K562 (cell line): ENCODE measurements around the gene MBOAT1. TPM values are rescaled to one million over a fixed set of nuclear protein-coding genes. Genes with fewer than 3 reads are reported as not detected.
A peak's percentile ranks its signal among the peaks of the same experiment; 100 is the strongest.

Experiments
- ATAC-seq: fragments of 200-7000 bp; cut with Tn5 transposase; 3 replicates; pipeline ENCODE4 v1.9.1; 2020; ENCODE audit warnings: moderate library complexity
- BruUV-seq: library from RNA; stranded (reverse); fragments of 400-500 nt; replicated peaks from 2 replicates; lab custom pipeline; 2021; lab: Mats Ljungman, UMichigan
- CTCF ChIA-PET: fragments of 300-600 bp; formaldehyde crosslinking; extraction: SDS; loops from one replicate; lab custom pipeline; 2021; ENCODE audit warnings: low intra/inter-chr PET ratio; lab: Yijun Ruan, JAX
- POLR2A ChIA-PET: fragments of 300-600, 350-650 bp; sonication (Branson Sonifier 250); formaldehyde crosslinking; extraction: SDS; loops from one replicate; lab custom pipeline; 2021; ENCODE audit warnings: antibody characterized with exemption, inconsistent platforms; lab: Yijun Ruan, JAX
- DNase-seq, 4 experiments: peaks; one replicate each; pipeline versions ENCODE4 v3.0.0 to v3.0.0-alpha.2; 2011 to 2018; ENCODE audit warnings: low spot score in 3 of 4, mixed read lengths in 3 of 4; ENCODE audit errors: extremely low read depth in 1 of 4
- FAIRE-seq: peaks from 2 replicates; lab custom pipeline; 2011; peaks lifted over from hg19 to GRCh38; lab: Jason Lieb, UNC
- H2AFZ ChIP-seq: 2 replicates; pipeline ENCODE4 v1.6.0; 2011; ENCODE audit warnings: low read depth, low read length, control low read depth, inconsistent platforms
- H3K27ac ChIP-seq: fragments of 200-600 bp; 3 replicates; pipeline ENCODE4 v1.8.0; 2011; ENCODE audit warnings: low read depth, mild to moderate bottlenecking, control low read depth, inconsistent platforms, low read length, moderate library complexity, mixed read lengths; ENCODE audit errors: extremely low read depth
- H3K27me3 ChIP-seq, 2 experiments: fragments of 300-600 bp in 1 of 2; 2 replicates in 1 of 2; 3 replicates in 1 of 2; pipeline versions ENCODE4 v1.6.0 to v1.8.0; 2011; ENCODE audit warnings: inconsistent platforms in 2 of 2, low read length in 2 of 2, mild to moderate bottlenecking in 1 of 2, mixed read lengths in 1 of 2, moderate library complexity in 1 of 2; ENCODE audit not compliant: control insufficient read depth in 2 of 2, insufficient read depth in 2 of 2
- H3K36me3 ChIP-seq: fragments of 300-600 bp; 3 replicates; pipeline ENCODE4 v1.8.0; 2011; ENCODE audit warnings: mild to moderate bottlenecking, low read length, inconsistent platforms; ENCODE audit not compliant: control insufficient read depth, insufficient read depth
- H3K4me1 ChIP-seq, 2 experiments: fragments of 200-600 bp in 1 of 2; replicated peaks in 1 of 2; 2 replicates in 1 of 2; 3 replicates in 1 of 2; pipeline versions ENCODE4 v1.5.1 to v1.8.0; 2011; ENCODE audit warnings: inconsistent platforms in 2 of 2, low read length in 2 of 2, mild to moderate bottlenecking in 1 of 2, mixed read lengths in 1 of 2, moderate library complexity in 1 of 2; ENCODE audit not compliant: control insufficient read depth in 2 of 2, insufficient read depth in 2 of 2
- H3K4me2 ChIP-seq: 2 replicates; pipeline ENCODE4 v1.6.1; 2011; ENCODE audit warnings: low read length, control low read depth, inconsistent platforms, mixed read lengths; ENCODE audit not compliant: insufficient read depth
- H3K4me3 ChIP-seq: fragments of 200-600 bp; sonication (generic), shearing (Covaris generic); 2 replicates; pipeline ENCODE4 v1.5.1; 2016; ENCODE audit warnings: control low read depth, inconsistent platforms
- H3K79me2 ChIP-seq: fragments of 200-600 bp; 3 replicates; pipeline ENCODE4 v1.8.0; 2011; ENCODE audit warnings: low read length, inconsistent platforms; ENCODE audit not compliant: control insufficient read depth, insufficient read depth
- H3K9ac ChIP-seq, 2 experiments: 2 replicates each; pipeline versions ENCODE4 v1.6.0 to v1.6.1; 2011; ENCODE audit warnings: low read depth in 2 of 2, low read length in 2 of 2, control low read depth in 1 of 2, inconsistent platforms in 1 of 2, mild to moderate bottlenecking in 1 of 2, mixed read lengths in 1 of 2; ENCODE audit not compliant: insufficient read depth in 1 of 2
- H3K9me1 ChIP-seq: one replicate; pipeline ENCODE4 v1.6.0; 2011; ENCODE audit warnings: inconsistent platforms, mild to moderate bottlenecking, low read length, moderate library complexity; ENCODE audit not compliant: control insufficient read depth, insufficient read depth
- H3K9me3 ChIP-seq: replicated peaks from 2 replicates; pipeline ENCODE4 v1.5.1; 2011; ENCODE audit warnings: low read depth, low read length, inconsistent platforms; ENCODE audit not compliant: control insufficient read depth, insufficient read depth
- H4K20me1 ChIP-seq: replicated peaks from 2 replicates; pipeline ENCODE4 v1.6.1; 2011; ENCODE audit warnings: low read length, inconsistent platforms, mixed read lengths; ENCODE audit not compliant: control insufficient read depth, insufficient read depth
- BACH1 ChIP-seq: fragments of 200-800 bp; sonication (Bioruptor generic); IDR thresholded peaks from 2 replicates; pipeline ENCODE4 v1.6.1; 2016; ENCODE audit warnings: missing genetic modification characterization, missing compliant biosample characterization
- EP400 ChIP-seq: fragments of 450-650 bp; IDR thresholded peaks from 2 replicates; pipeline ENCODE4 v1.6.1; 2017; ENCODE audit warnings: antibody characterized with exemption, mild to moderate bottlenecking, moderate library complexity
- FOXJ2 ChIP-seq: fragments of 200-800 bp; sonication (Bioruptor generic); IDR thresholded peaks from 2 replicates; pipeline ENCODE4 v1.6.1; 2016; ENCODE audit warnings: missing genetic modification characterization, missing compliant biosample characterization
- LEF1 ChIP-seq: fragments of 450-650 bp; IDR thresholded peaks from 2 replicates; pipeline ENCODE4 v1.6.1; 2016; ENCODE audit warnings: mild to moderate bottlenecking
- SMC3 ChIP-seq: conservative IDR thresholded peaks from 2 replicates; pipeline ENCODE4 v1.6.1; 2011; ENCODE audit warnings: low read depth, low read length, improper control_type of control experiment; ENCODE audit not compliant: insufficient read depth
- ZC3H11A ChIP-seq: IDR thresholded peaks from 2 replicates; pipeline ENCODE4 v1.6.1; 2012; ENCODE audit warnings: low read depth, low read length, improper control_type of control experiment
- ZFPM2 ChIP-seq: fragments of 250-450 bp; sonication (Bioruptor Pico); IDR thresholded peaks from 2 replicates; pipeline ENCODE4 v1.5.1; 2022; ENCODE audit warnings: mild to moderate bottlenecking
- ZNF174 ChIP-seq: fragments of 250-450 bp; sonication (Bioruptor Pico); IDR thresholded peaks from 2 replicates; pipeline ENCODE4 v1.4.0; 2020; ENCODE audit warnings: mild to moderate bottlenecking
- WGBS: fragments of 100-300 bp; shearing (Covaris generic); methylation state at CpG from one replicate; pipeline ENCODE4 v1.1.6; 2016; ENCODE audit warnings: low coverage, mixed read lengths; ENCODE audit not compliant: insufficient coverage; ENCODE audit errors: missing lambda C conversion rate; 5-methylcytosine and 5-hydroxymethylcytosine counted together
- in situ Hi-C: fragments of 300-500 bp; cut with MboI; formaldehyde crosslinking; loops from 4 replicates; pipeline ENCODE4 v1.15.0; 2018; ENCODE audit warnings: inconsistent platforms, mixed read lengths
- intact Hi-C: fragments of 100-400 bp; cut with micrococcal nuclease; formaldehyde crosslinking; loops from 2 replicates; pipeline ENCODE4 v1.14.2; 2022
- polyA plus RNA-seq, 8 experiments: library from polyadenylated mRNA; depleted of rRNA in 4 of 8; stranded (reverse) in 5 of 8; unstranded in 3 of 8; fragments of >200 nt; fragmentation: Nextera tagmentation in 2 of 8; fragmentation: Illumina TruSeq in 1 of 8; extraction: Ambion mirVana in 2 of 8; extraction: Trizol in 1 of 8; gene quantifications; 2 replicates each; pipeline versions ENCODE4 v1.2.1 to v1.2.3, GENCODE V29; 2011 to 2014; ENCODE audit warnings: inconsistent platforms in 1 of 8, missing spikeins in 1 of 8
- total RNA-seq, 7 experiments: library from RNA; depleted of rRNA in 6 of 7; stranded (reverse); fragments of >200 nt in 6 of 7; fragmentation: Illumina TruSeq in 2 of 7; extraction: Trizol in 2 of 7; gene quantifications; 2 replicates each; pipeline versions ENCODE4 v1.2.1 to v1.2.3, GENCODE V29; 2011 to 2021; ENCODE audit warnings: low replicate concordance in 1 of 7
- TF ChIP-seq, protein P1 (sequence below): fragments of 250-450 bp; sonication (Bioruptor Pico); IDR thresholded peaks from 2 replicates; pipeline ENCODE4 v1.4.0; 2020; ENCODE audit warnings: mild to moderate bottlenecking, moderate library complexity
- TF ChIP-seq, protein P2 (sequence below), 2 experiments: fragments of 450-650 bp; conservative IDR thresholded peaks; 2 replicates each; pipeline ENCODE4 v1.6.1; 2017; ENCODE audit warnings: mild to moderate bottlenecking in 2 of 2, moderate library complexity in 2 of 2

Gene MBOAT1
- total and polyA plus RNA-seq, 9 of the 15 experiments (the other 6 are each of a cell fraction or from before 2014, with no cell fraction given) = 0.13 to 16.5 (median 10.3) TPM

DNA sequence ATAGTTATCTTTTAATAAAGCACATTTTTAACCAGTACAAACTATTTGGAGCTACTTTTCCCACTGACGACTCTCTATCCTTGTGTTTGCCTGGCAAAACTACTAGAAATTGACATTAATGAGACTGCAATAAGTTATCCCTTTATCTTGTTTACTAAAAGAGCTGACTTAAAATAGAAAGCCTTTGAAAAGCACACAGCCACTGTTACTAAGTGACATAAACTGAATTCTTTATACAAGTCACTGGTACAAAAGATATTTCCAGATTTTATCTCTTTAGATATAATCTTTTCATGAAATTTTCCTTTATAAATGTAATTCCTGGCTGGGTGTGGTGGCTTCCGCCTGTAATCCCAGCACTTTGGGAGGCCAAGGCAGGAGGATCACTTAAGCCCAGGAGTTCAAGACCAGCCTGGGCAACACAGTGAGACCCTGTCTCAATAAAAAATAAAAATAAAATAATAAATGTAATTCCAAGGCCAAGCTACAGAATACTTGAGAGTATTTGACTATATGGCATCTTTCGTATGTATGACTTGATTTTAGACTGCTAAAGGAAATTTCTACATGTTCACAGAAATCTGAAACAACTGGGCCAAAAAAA, 9.5 kb downstream of the MBOAT1 start (continued):
- no peak for TF ChIP-seq LEF1

- Histone ChIP-seq H3K9ac (peak overlapping the region in 1 of 2 experiments; percentile 35; a peak in 2 of 4 replicates), H3K27ac (peak overlapping the region; percentile 69; the same call in 2 of the 3 replicates), H3K9me3 (no peaks in the 10 kb centered on the region), H3K9me1 (no peaks in the 10 kb centered on the region), H3K4me1 (peaks cover 19 to 54% of the 10 kb centered on the region in 2 experiments), H3K79me2 (peaks cover 43% of the 10 kb centered on the region), H2AFZ (peak overlapping the region; percentile 57; the same call in 1 of the 2 replicates), H3K4me3 (no peak overlapping the region), H3K4me2 (no peak overlapping the region; the same call in 1 of the 2 replicates), H3K27me3 (no peaks in the 10 kb centered on the region), H4K20me1 (no peaks in the 10 kb centered on the region), H3K36me3 (no peaks in the 10 kb centered on the region)
- FAIRE-seq (no peak), DNase-seq (no peak), ATAC-seq (no peak)
- TF ChIP-seq ZFPM2 (CRISPR knock-in tag) = no peak
- peak; percentile 8; the same call in 1 of the 2 replicates for TF ChIP-seq BACH1
- TF ChIP-seq FOXJ2 (tag) = peak; percentile 23; the same call in 1 of the 2 replicates
- TF ChIP-seq, protein P1, sequence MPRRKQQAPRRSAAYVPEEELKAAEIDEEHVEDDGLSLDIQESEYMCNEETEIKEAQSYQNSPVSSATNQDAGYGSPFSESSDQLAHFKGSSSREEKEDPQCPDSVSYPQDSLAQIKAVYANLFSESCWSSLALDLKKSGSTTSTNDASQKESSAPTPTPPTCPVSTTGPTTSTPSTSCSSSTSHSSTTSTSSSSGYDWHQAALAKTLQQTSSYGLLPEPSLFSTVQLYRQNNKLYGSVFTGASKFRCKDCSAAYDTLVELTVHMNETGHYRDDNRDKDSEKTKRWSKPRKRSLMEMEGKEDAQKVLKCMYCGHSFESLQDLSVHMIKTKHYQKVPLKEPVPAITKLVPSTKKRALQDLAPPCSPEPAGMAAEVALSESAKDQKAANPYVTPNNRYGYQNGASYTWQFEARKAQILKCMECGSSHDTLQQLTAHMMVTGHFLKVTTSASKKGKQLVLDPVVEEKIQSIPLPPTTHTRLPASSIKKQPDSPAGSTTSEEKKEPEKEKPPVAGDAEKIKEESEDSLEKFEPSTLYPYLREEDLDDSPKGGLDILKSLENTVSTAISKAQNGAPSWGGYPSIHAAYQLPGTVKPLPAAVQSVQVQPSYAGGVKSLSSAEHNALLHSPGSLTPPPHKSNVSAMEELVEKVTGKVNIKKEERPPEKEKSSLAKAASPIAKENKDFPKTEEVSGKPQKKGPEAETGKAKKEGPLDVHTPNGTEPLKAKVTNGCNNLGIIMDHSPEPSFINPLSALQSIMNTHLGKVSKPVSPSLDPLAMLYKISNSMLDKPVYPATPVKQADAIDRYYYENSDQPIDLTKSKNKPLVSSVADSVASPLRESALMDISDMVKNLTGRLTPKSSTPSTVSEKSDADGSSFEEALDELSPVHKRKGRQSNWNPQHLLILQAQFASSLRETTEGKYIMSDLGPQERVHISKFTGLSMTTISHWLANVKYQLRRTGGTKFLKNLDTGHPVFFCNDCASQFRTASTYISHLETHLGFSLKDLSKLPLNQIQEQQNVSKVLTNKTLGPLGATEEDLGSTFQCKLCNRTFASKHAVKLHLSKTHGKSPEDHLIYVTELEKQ (CRISPR knock-in tag) = no peak
- 0 out of 2 replicates have a peak, but pooled peaks have one; percentile 2 for TF ChIP-seq EP400
- TF ChIP-seq SMC3 = no peak
- TF ChIP-seq, protein P2, sequence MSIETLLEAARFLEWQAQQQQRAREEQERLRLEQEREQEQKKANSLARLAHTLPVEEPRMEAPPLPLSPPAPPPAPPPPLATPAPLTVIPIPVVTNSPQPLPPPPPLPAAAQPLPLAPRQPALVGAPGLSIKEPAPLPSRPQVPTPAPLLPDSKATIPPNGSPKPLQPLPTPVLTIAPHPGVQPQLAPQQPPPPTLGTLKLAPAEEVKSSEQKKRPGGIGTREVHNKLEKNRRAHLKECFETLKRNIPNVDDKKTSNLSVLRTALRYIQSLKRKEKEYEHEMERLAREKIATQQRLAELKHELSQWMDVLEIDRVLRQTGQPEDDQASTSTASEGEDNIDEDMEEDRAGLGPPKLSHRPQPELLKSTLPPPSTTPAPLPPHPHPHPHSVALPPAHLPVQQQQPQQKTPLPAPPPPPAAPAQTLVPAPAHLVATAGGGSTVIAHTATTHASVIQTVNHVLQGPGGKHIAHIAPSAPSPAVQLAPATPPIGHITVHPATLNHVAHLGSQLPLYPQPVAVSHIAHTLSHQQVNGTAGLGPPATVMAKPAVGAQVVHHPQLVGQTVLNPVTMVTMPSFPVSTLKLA (conservative IDR thresholded peaks at IDR 0.05) = 0 out of 4 replicates have a peak, but pooled peaks of 1 of the 2 experiments have one; percentile 4
- TF ChIP-seq ZC3H11A = no peak
- no peak for TF ChIP-seq ZNF174
- intact Hi-C loops = no loop called here
- ChIA-PET POLR2A (interaction anchor here (0.8 to 3.8 kb wide), 3 partner anchors 8 to 17 kb away, joined by 3 to 18 read pairs (median 4); partner anchors contain the start of gene MBOAT1), CTCF (no interaction called here)
- in situ Hi-C loops = no loop called here
- 0% methylated on average over 1 of the region's 1 CpG for WGBS
- no TSS peak for BruUV-seq
These were observed 10.0 kb downstream of the MBOAT1 start for GRCh38 chr6:20202324-20202658.
